SK-N-SH treated with all-trans-retinoic acid at 6 μM for 48 hours (cell line): ENCODE results near the gene STK11IP.

Experiments used
- ATAC-seq: fragments of 200-7000 bp; cut with Tn5 transposase; 3 replicates; pipeline ENCODE4 v1.9.1; 2020; ENCODE audit warnings: mild to moderate bottlenecking, moderate library complexity
- ARNTL ChIP-seq: fragments of 450-650 bp; formaldehyde crosslinking; IDR thresholded peaks from 2 replicates; pipeline ENCODE4 v1.5.0; 2020; ENCODE audit warnings: low read depth, mild to moderate bottlenecking, moderate library complexity, borderline replicate concordance
- BACH2 ChIP-seq: fragments of 250-450 bp; sonication (Bioruptor Pico); IDR thresholded peaks from 2 replicates; pipeline ENCODE4 v1.9.0; 2021; ENCODE audit warnings: mild to moderate bottlenecking, borderline replicate concordance
- CSDC2 ChIP-seq: fragments of 250-450 bp; sonication (Bioruptor Pico); IDR thresholded peaks from 2 replicates; pipeline ENCODE4 v1.5.0; 2020; ENCODE audit warnings: mild to moderate bottlenecking, moderate library complexity
- ESRRG ChIP-seq: fragments of 250-450 bp; sonication (Bioruptor Pico); IDR thresholded peaks from 2 replicates; pipeline ENCODE4 v1.6.1; 2021; ENCODE audit warnings: mild to moderate bottlenecking
- GLIS3 ChIP-seq: fragments of 250-450 bp; sonication (Bioruptor Pico); IDR thresholded peaks from 2 replicates; pipeline ENCODE4 v1.5.0; 2020; ENCODE audit warnings: mild to moderate bottlenecking, moderate library complexity
- ISL1 ChIP-seq: fragments of 250-450 bp; sonication (Bioruptor Pico); IDR thresholded peaks from 2 replicates; pipeline ENCODE4 v2.1.2; 2022; ENCODE audit warnings: mild to moderate bottlenecking, moderate library complexity
- OSR1 ChIP-seq: fragments of 250-450 bp; sonication (Bioruptor Pico); IDR thresholded peaks from 2 replicates; pipeline ENCODE4 v1.8.0; 2022; ENCODE audit warnings: moderate library complexity, mild to moderate bottlenecking, inconsistent platforms
- PATZ1 ChIP-seq: fragments of 250-450 bp; sonication (Bioruptor Pico); IDR thresholded peaks from 2 replicates; pipeline ENCODE4 v1.8.0; 2020; ENCODE audit warnings: mild to moderate bottlenecking, moderate library complexity, borderline replicate concordance
- POU6F1 ChIP-seq: fragments of 250-450 bp; sonication (Bioruptor Pico); IDR thresholded peaks from 2 replicates; pipeline ENCODE4 v1.8.0; 2021; ENCODE audit warnings: low read depth, mild to moderate bottlenecking, moderate library complexity, borderline replicate concordance
- PPARA ChIP-seq: fragments of 250-450 bp; sonication (Bioruptor Pico); IDR thresholded peaks from 2 replicates; pipeline ENCODE4 v1.5.0; 2020; ENCODE audit warnings: mild to moderate bottlenecking, borderline replicate concordance
- SNAI2 ChIP-seq: fragments of 250-450 bp; sonication (Bioruptor Pico); IDR thresholded peaks from 2 replicates; pipeline ENCODE4 v1.5.0; 2020; ENCODE audit warnings: mild to moderate bottlenecking, moderate library complexity
- TSHZ2 ChIP-seq: fragments of 250-450 bp; sonication (Bioruptor Pico); IDR thresholded peaks from 2 replicates; pipeline ENCODE4 v1.5.0; 2020; ENCODE audit warnings: mild to moderate bottlenecking, moderate library complexity
- ZC3H10 ChIP-seq: fragments of 250-450 bp; sonication (Bioruptor Pico); IDR thresholded peaks from 2 replicates; pipeline ENCODE4 v1.5.1; 2021; ENCODE audit warnings: mild to moderate bottlenecking, moderate library complexity
- ZFP3 ChIP-seq: fragments of 250-450 bp; sonication (Bioruptor Pico); IDR thresholded peaks from 2 replicates; pipeline ENCODE4 v1.5.0; 2020; ENCODE audit warnings: mild to moderate bottlenecking, moderate library complexity
- ZFP30 ChIP-seq: fragments of 450-650 bp; formaldehyde crosslinking; IDR thresholded peaks from 2 replicates; pipeline ENCODE4 v1.5.0; 2022; ENCODE audit warnings: mild to moderate bottlenecking, moderate library complexity
- ZNF70 ChIP-seq: fragments of 450-650 bp; formaldehyde crosslinking; IDR thresholded peaks from 2 replicates; pipeline ENCODE4 v1.5.0; 2020; ENCODE audit warnings: mild to moderate bottlenecking, moderate library complexity
- ZNF8 ChIP-seq: fragments of 450-650 bp; formaldehyde crosslinking; IDR thresholded peaks from 2 replicates; pipeline ENCODE4 v1.5.0; 2020; ENCODE audit warnings: mild to moderate bottlenecking, moderate library complexity

Gene STK11IP

GRCh38 chr2:219631904-219632759 lies 34.5 kb downstream of the STK11IP start (continued):
- TF ChIP-seq POU6F1 (CRISPR knock-in tag), result no peak
- no peak for TF ChIP-seq SNAI2 (CRISPR knock-in tag)
- TF ChIP-seq ZFP30 (CRISPR knock-in tag), result no peak
- TF ChIP-seq PPARA (CRISPR knock-in tag), result no peak

- no peak for ATAC-seq
- TF ChIP-seq ARNTL (CRISPR knock-in tag) (no peak), BACH2 (CRISPR knock-in tag) (no peak), ESRRG (CRISPR knock-in tag) (no peak), PATZ1 (no peak), ZFP30 (CRISPR knock-in tag) (no peak), ZFP3 (CRISPR knock-in tag) (no peak), OSR1 (CRISPR knock-in tag) (no peak), CSDC2 (CRISPR knock-in tag) (no peak), TSHZ2 (no peak), ISL1 (no peak), POU6F1 (CRISPR knock-in tag) (no peak), ZC3H10 (no peak), SNAI2 (CRISPR knock-in tag) (no peak)
These were observed 35.1 kb downstream of the STK11IP start for GRCh38 chr2:219632760-219633105.

- no peak for ATAC-seq
- TF ChIP-seq GLIS3 (CRISPR knock-in tag) (no peak), BACH2 (CRISPR knock-in tag) (no peak), ZNF8 (CRISPR knock-in tag) (no peak), POU6F1 (CRISPR knock-in tag) (no peak), SNAI2 (CRISPR knock-in tag) (no peak), ZFP3 (CRISPR knock-in tag) (no peak), ZNF70 (CRISPR knock-in tag) (no peak), ZFP30 (CRISPR knock-in tag) (no peak)
These were observed 35.8 kb downstream of the STK11IP start for GRCh38 chr2:219633276-219634065.
